Measurements from ENCODE around the gene PTPRJ. TPM values are rescaled to one million over a fixed set of nuclear protein-coding genes. Genes with fewer than 3 reads are reported as not detected.

PTPRJ gene
- total and polyA plus RNA-seq, 2 donors (not counting 1 experiment from before 2014, with no cell fraction given), result 5.3 to 5.8 TPM

- no peak overlapping the region for H3K27ac ChIP-seq (ENCODE audit: insufficient read depth, low read length)
- no peaks in the 10 kb centered on the region for H3K36me3 ChIP-seq (ENCODE audit: control insufficient read depth, insufficient read depth, low read length)
- H3K9me3 ChIP-seq (ENCODE audit: control insufficient read depth, insufficient read depth, low read depth, low read length), result no peaks in the 10 kb centered on the region
- H3K9ac ChIP-seq (ENCODE audit: insufficient read depth, low read length), result no peak overlapping the region
- H3K4me3 ChIP-seq (replicated peaks in 1 of 4; ENCODE audit: control extremely low read depth in 1 of 4, insufficient read depth in 1 of 4, low read depth in 3 of 4, low read length in 4 of 4), result no peak overlapping the region
- no peak overlapping the region for H3K4me2 ChIP-seq (ENCODE audit: extremely low read depth, insufficient read depth, low read length)
- no peaks in the 10 kb centered on the region for H3K79me2 ChIP-seq (ENCODE audit: control insufficient read depth, insufficient read depth, low read length)
- no peak for DNase-seq (ENCODE audit: low read depth in 2 of 2)
- TF ChIP-seq CTCF (conservative IDR thresholded peaks at IDR 0.05 in 1 of 2, IDR thresholded peaks at IDR 0.05 in 1 of 2; ENCODE audit: low read depth in 1 of 2, low read length in 2 of 2) (no peak), EZH2 (IDR thresholded peaks at IDR 0.05; ENCODE audit: low read length, missing control alignments) (no peak)
- H3K4me1 ChIP-seq (ENCODE audit: control insufficient read depth, extremely low read depth, insufficient read depth, low read length), result no peaks in the 10 kb centered on the region
- H4K20me1 ChIP-seq (ENCODE audit: control insufficient read depth, extremely low read depth, insufficient read depth, low read length), result no peaks in the 10 kb centered on the region
- H3K27me3 ChIP-seq (ENCODE audit: control insufficient read depth, insufficient read depth, low read length), result no peaks in the 10 kb centered on the region
- no peak overlapping the region for H2AFZ ChIP-seq (ENCODE audit: low read length)
Observed at GRCh38 chr11:48073031-48073861, 92.9 kb downstream of the PTPRJ start.

- TF ChIP-seq EZH2 (IDR thresholded peaks at IDR 0.05; ENCODE audit: low read length, missing control alignments), result no peak
- TF ChIP-seq CTCF (conservative IDR thresholded peaks at IDR 0.05 in 1 of 2, IDR thresholded peaks at IDR 0.05 in 1 of 2; ENCODE audit: low read depth in 1 of 2, low read length in 2 of 2), result no peak
- Histone ChIP-seq H3K27me3 (ENCODE audit: control insufficient read depth, insufficient read depth, low read length) (no peaks in the 10 kb centered on the region), H3K9ac (ENCODE audit: insufficient read depth, low read length) (no peak overlapping the region), H3K36me3 (ENCODE audit: control insufficient read depth, insufficient read depth, low read length) (no peaks in the 10 kb centered on the region), H3K27ac (ENCODE audit: insufficient read depth, low read length) (no peak overlapping the region), H2AFZ (ENCODE audit: low read length) (no peak overlapping the region), H3K4me1 (ENCODE audit: control insufficient read depth, extremely low read depth, insufficient read depth, low read length) (no peaks in the 10 kb centered on the region), H3K79me2 (ENCODE audit: control insufficient read depth, insufficient read depth, low read length) (no peaks in the 10 kb centered on the region), H3K4me3 (replicated peaks in 1 of 4; ENCODE audit: control extremely low read depth in 1 of 4, insufficient read depth in 1 of 4, low read depth in 3 of 4, low read length in 4 of 4) (no peak overlapping the region), H4K20me1 (ENCODE audit: control insufficient read depth, extremely low read depth, insufficient read depth, low read length) (no peaks in the 10 kb centered on the region), H3K4me2 (ENCODE audit: extremely low read depth, insufficient read depth, low read length) (no peak overlapping the region), H3K9me3 (ENCODE audit: control insufficient read depth, insufficient read depth, low read depth, low read length) (no peaks in the 10 kb centered on the region)
- peak in 1 of 2 donors; percentile 39 for DNase-seq (ENCODE audit: low read depth in 2 of 2)
Observed at GRCh38 chr11:48074425-48075181, 94.2 kb downstream of the PTPRJ start.

GRCh38 chr11:48075637-48076036, 95.3 kb downstream of the PTPRJ start:
- Histone ChIP-seq H3K4me1 (ENCODE audit: control insufficient read depth, extremely low read depth, insufficient read depth, low read length) (no peaks in the 10 kb centered on the region), H2AFZ (ENCODE audit: low read length) (no peak overlapping the region), H4K20me1 (ENCODE audit: control insufficient read depth, extremely low read depth, insufficient read depth, low read length) (no peaks in the 10 kb centered on the region), H3K9ac (ENCODE audit: insufficient read depth, low read length) (no peak overlapping the region), H3K27ac (ENCODE audit: insufficient read depth, low read length) (no peak overlapping the region), H3K36me3 (ENCODE audit: control insufficient read depth, insufficient read depth, low read length) (no peaks in the 10 kb centered on the region), H3K79me2 (ENCODE audit: control insufficient read depth, insufficient read depth, low read length) (no peaks in the 10 kb centered on the region), H3K9me3 (ENCODE audit: control insufficient read depth, insufficient read depth, low read depth, low read length) (no peaks in the 10 kb centered on the region), H3K4me3 (replicated peaks in 1 of 4; ENCODE audit: control extremely low read depth in 1 of 4, insufficient read depth in 1 of 4, low read depth in 3 of 4, low read length in 4 of 4) (no peak overlapping the region), H3K4me2 (ENCODE audit: extremely low read depth, insufficient read depth, low read length) (no peak overlapping the region), H3K27me3 (ENCODE audit: control insufficient read depth, insufficient read depth, low read length) (no peaks in the 10 kb centered on the region)
- no peak for TF ChIP-seq EZH2 (IDR thresholded peaks at IDR 0.05; ENCODE audit: low read length, missing control alignments)
- no peak for TF ChIP-seq CTCF (conservative IDR thresholded peaks at IDR 0.05 in 1 of 2, IDR thresholded peaks at IDR 0.05 in 1 of 2; ENCODE audit: low read depth in 1 of 2, low read length in 2 of 2)
- DNase-seq (ENCODE audit: low read depth in 2 of 2), result no peak
